OCI-LY3 (cell line): ENCODE results near the gene POLR2E.

Experiments
- CTCF ChIP-seq: fragments of 200-600, 300-600 bp; sonication (generic); IDR thresholded peaks from 2 replicates; pipeline ENCODE4 v1.5.1; 2014; ENCODE audit warnings: antibody characterized with exemption, low read length, low read depth
- EZH2phosphoT487 ChIP-seq: fragments of 200-600 bp; shearing (Covaris generic); IDR thresholded peaks from 2 replicates; pipeline ENCODE4 v1.6.1; 2018; ENCODE audit warnings: antibody characterized with exemption, mixed run types, low read depth

GRCh38 chr19:1052349-1052975 is 42.7 kb downstream of the POLR2E start:
- TF ChIP-seq CTCF, result no peak
- no peak for TF ChIP-seq EZH2phosphoT487
